Measurements from ENCODE around the gene ZNF2. TPM values are rescaled to one million over a fixed set of nuclear protein-coding genes. Genes with fewer than 3 reads are reported as not detected.

Gene ZNF2
- total RNA-seq (2022) (3.5 and 4.8 TPM in 2 replicates), Bru-seq, nascent RNA (percentile 52 among the genes with signal in this experiment), BruChase-seq, experiment 1, labeled RNA remaining after a 6-hour chase (percentile 48 among the genes with signal in this experiment), BruChase-seq, experiment 2, labeled RNA remaining after a 2-hour chase (percentile 54 among the genes with signal in this experiment)
- long read RNA-seq, partial matches to known transcripts = 0 of 4 reads
- long read RNA-seq, other reads (novel, unspliced or antisense) = 1 of 4 reads

GRCh38 chr2:95165371-95166064 lies at the start of gene ZNF2:
TSS of gene ZNF2 (plus strand) at chr2:95165809. CDS start at chr2:95176227, 10,418 bp downstream.
- CTCF ChIA-PET = interaction anchor here (0.8 kb wide), 1 partner anchor 44 kb away, joined by 3 read pairs; the partner anchor contains the start of gene MRPS5
- Mint-ChIP-seq H3K27me3 (ENCODE audit: unreplicated experiment) (no peaks in the 10 kb centered on the region), H3K36me3 (ENCODE audit: insufficient read depth, unreplicated experiment) (peaks cover 17% of the 10 kb centered on the region), H3K27ac (ENCODE audit: unreplicated experiment) (peak within 1 kb of the TSS; percentile 95), H3K4me1 (ENCODE audit: low read depth, unreplicated experiment) (peaks cover 21% of the 10 kb centered on the region), H3K9me3 (ENCODE audit: low read depth, unreplicated experiment) (no peaks in the 10 kb centered on the region), H3K4me3 (ENCODE audit: low read depth, unreplicated experiment) (peak within 1 kb of the TSS; percentile 93)
- intact Hi-C loops (cut with micrococcal nuclease; ENCODE audit: unreplicated experiment) = no loop called here
- no peak for TF ChIP-seq CTCF (IDR thresholded peaks at IDR 0.05; ENCODE audit: unreplicated experiment)
- peak; percentile 95 for DNase-seq
- BruUV-seq (replicated peaks) = no TSS peak

- DNase-seq = no peak
- Mint-ChIP-seq H3K27me3 (ENCODE audit: unreplicated experiment) (no peaks in the 10 kb centered on the region), H3K27ac (ENCODE audit: unreplicated experiment) (peak overlapping the region; percentile 91), H3K4me3 (ENCODE audit: low read depth, unreplicated experiment) (peak overlapping the region; percentile 85), H3K36me3 (ENCODE audit: insufficient read depth, unreplicated experiment) (peaks cover 34% of the 10 kb centered on the region), H3K9me3 (ENCODE audit: low read depth, unreplicated experiment) (no peaks in the 10 kb centered on the region), H3K4me1 (ENCODE audit: low read depth, unreplicated experiment) (peaks cover 17% of the 10 kb centered on the region)
- TF ChIP-seq CTCF (IDR thresholded peaks at IDR 0.05; ENCODE audit: unreplicated experiment) = no peak
- intact Hi-C loops (cut with micrococcal nuclease; ENCODE audit: unreplicated experiment) = loop anchor here (5.0 kb wide), 1 partner anchor 86 kb away; the partner anchor contains the start of gene ZNF892
- CTCF ChIA-PET = interaction anchor here (0.8 to 1.7 kb wide), 3 partner anchors 38 to 135 kb away, joined by 3 to 4 read pairs (median 3); partner anchors contain the start of genes ZNF2 and ZNF514
- no TSS peak for BruUV-seq (replicated peaks)
These were observed 44.6 kb upstream of the ZNF2 start for GRCh38 chr2:95121093-95121406.

GRCh38 chr2:95121407-95122196 lies 44.0 kb upstream of the ZNF2 start, which contains the start of gene MRPS5:
TSS of gene MRPS5 (minus strand) at chr2:95121808. CDS start at chr2:95121791, 17 bp downstream.
- peaks cover 17% of the 10 kb centered on the region for H3K4me1 Mint-ChIP-seq (ENCODE audit: low read depth, unreplicated experiment)
- H3K27ac Mint-ChIP-seq (ENCODE audit: unreplicated experiment) = peak within 1 kb of the TSS; percentile 91
- intact Hi-C loops (cut with micrococcal nuclease; ENCODE audit: unreplicated experiment) = loop anchor here (5.0 kb wide), 1 partner anchor 86 kb away; the partner anchor contains the start of gene ZNF892
- CTCF ChIA-PET = interaction anchor here (0.7 to 1.7 kb wide), 5 partner anchors 38 to 194 kb away, joined by 3 to 7 read pairs (median 3); partner anchors contain the start of genes ZNF2 and ZNF514
- no TSS peak for BruUV-seq (replicated peaks)
- no peaks in the 10 kb centered on the region for H3K9me3 Mint-ChIP-seq (ENCODE audit: low read depth, unreplicated experiment)
- H3K4me3 Mint-ChIP-seq (ENCODE audit: low read depth, unreplicated experiment) = peak within 1 kb of the TSS; percentile 85
- peaks cover 34% of the 10 kb centered on the region for H3K36me3 Mint-ChIP-seq (ENCODE audit: insufficient read depth, unreplicated experiment)
- DNase-seq = peak; percentile 93
- H3K27me3 Mint-ChIP-seq (ENCODE audit: unreplicated experiment) = no peaks in the 10 kb centered on the region
- no peak for TF ChIP-seq CTCF (IDR thresholded peaks at IDR 0.05; ENCODE audit: unreplicated experiment)

GRCh38 chr2:95122197-95122551 lies 43.4 kb upstream of the ZNF2 start:
- H3K4me1 Mint-ChIP-seq (ENCODE audit: low read depth, unreplicated experiment) = peaks cover 17% of the 10 kb centered on the region
- TF ChIP-seq CTCF (IDR thresholded peaks at IDR 0.05; ENCODE audit: unreplicated experiment) = no peak
- no peaks in the 10 kb centered on the region for H3K27me3 Mint-ChIP-seq (ENCODE audit: unreplicated experiment)
- CTCF ChIA-PET = interaction anchor here (0.7 to 1.2 kb wide), 3 partner anchors 37 to 193 kb away, joined by 3 to 7 read pairs (median 3); partner anchors contain the start of genes ZNF2 and ZNF514
- H3K36me3 Mint-ChIP-seq (ENCODE audit: insufficient read depth, unreplicated experiment) = peaks cover 32% of the 10 kb centered on the region
- BruUV-seq (replicated peaks) = no TSS peak
- no peak for DNase-seq
- H3K27ac Mint-ChIP-seq (ENCODE audit: unreplicated experiment) = no peak overlapping the region
- H3K9me3 Mint-ChIP-seq (ENCODE audit: low read depth, unreplicated experiment) = no peaks in the 10 kb centered on the region
- intact Hi-C loops (cut with micrococcal nuclease; ENCODE audit: unreplicated experiment) = loop anchor here (5.0 kb wide), 1 partner anchor 85 kb away; the partner anchor contains the start of gene ZNF892
- peak overlapping the region; percentile 85 for H3K4me3 Mint-ChIP-seq (ENCODE audit: low read depth, unreplicated experiment)

Data from Calu3 (cell line).